Stimulated activated CD4-positive, alpha-beta T cell treated with anti-CD3 and anti-CD28 coated beads, Interleukin-2, amount 100 ng/mL, for 24 hours (primary cell): ENCODE measurements around the gene TFF2.

Experiments
- DNase-seq, 2 donors: peaks; one replicate each; pipeline ENCODE4 v3.0.0-alpha.2; 2020

The TFF2 gene

GRCh38 chr21:42317826-42318746 lies 32.7 kb downstream of the TFF2 start:
- DNase-seq = no peak

- no peak for DNase-seq
These were observed 33.5 kb downstream of the TFF2 start for GRCh38 chr21:42317341-42317741.

GRCh38 chr21:42316891-42317290 lies 33.9 kb downstream of the TFF2 start:
- DNase-seq = no peak

GRCh38 chr21:42315296-42315891 lies 35.4 kb downstream of the TFF2 start, which contains the start of gene TFF3:
Gene TFF3 (minus strand): TSS chr21:42315409. CDS start chr21:42315374, 35 bp downstream.
- DNase-seq = no peak

- no peak for DNase-seq
These were observed 36.0 kb downstream of the TFF2 start for GRCh38 chr21:42314616-42315295.

GRCh38 chr21:42313501-42313969 lies 37.3 kb downstream of the TFF2 start:
- DNase-seq = no peak

- no peak for DNase-seq
These were observed 38.1 kb downstream of the TFF2 start for GRCh38 chr21:42312626-42313104.

GRCh38 chr21:42311816-42312625 lies 38.8 kb downstream of the TFF2 start:
- no peak for DNase-seq

- no peak for DNase-seq
These were observed 39.6 kb downstream of the TFF2 start for GRCh38 chr21:42311160-42311559.

GRCh38 chr21:42310411-42311001 lies 40.3 kb downstream of the TFF2 start:
- DNase-seq = no peak

GRCh38 chr21:42309753-42310213 lies 41.0 kb downstream of the TFF2 start:
- peak; percentile 79 to 81 for DNase-seq

GRCh38 chr21:42308914-42309752 lies 41.7 kb downstream of the TFF2 start:
- DNase-seq = no peak

GRCh38 chr21:42308161-42308913 lies 42.5 kb downstream of the TFF2 start:
- DNase-seq = no peak

- DNase-seq = no peak
These were observed 43.7 kb downstream of the TFF2 start for GRCh38 chr21:42307106-42307505.

- DNase-seq = no peak
These were observed 44.3 kb downstream of the TFF2 start for GRCh38 chr21:42306366-42307035.

GRCh38 chr21:42305707-42306147 lies 45.1 kb downstream of the TFF2 start:
- DNase-seq = no peak

GRCh38 chr21:42304556-42305454 lies 46.0 kb downstream of the TFF2 start:
- no peak for DNase-seq

- no peak for DNase-seq
These were observed 47.4 kb downstream of the TFF2 start for GRCh38 chr21:42303443-42303842.
